ENCODE measurements around the gene LRRC4C. TPM values are rescaled to one million over a fixed set of nuclear protein-coding genes. Genes with fewer than 3 reads are reported as not detected.
"Not testable (repeated sequence)": the region's sequence is repeated elsewhere in the genome, so short reads cannot be mapped to it uniquely, and the experiment has no call there.

The LRRC4C gene
- total RNA-seq, 2 experiments from 2014 or later: not detected

- POLR2A ChIA-PET: no interaction called here
- no peak for ATAC-seq (ENCODE audit: low read depth)
- H3K4me3 Mint-ChIP-seq: no peak overlapping the region
- H3K36me3 Mint-ChIP-seq: no peaks in the 10 kb centered on the region
- H3K27me3 Mint-ChIP-seq: no peaks in the 10 kb centered on the region
- no peak overlapping the region for H3K27ac Mint-ChIP-seq
- DNase-seq: no peak
- H3K4me1 Mint-ChIP-seq: no peaks in the 10 kb centered on the region
- peaks cover 4% of the 10 kb centered on the region for H3K9me3 Mint-ChIP-seq
Measured at GRCh38 chr11:41020259-41020658, 439.2 kb downstream of the LRRC4C start.

DNA sequence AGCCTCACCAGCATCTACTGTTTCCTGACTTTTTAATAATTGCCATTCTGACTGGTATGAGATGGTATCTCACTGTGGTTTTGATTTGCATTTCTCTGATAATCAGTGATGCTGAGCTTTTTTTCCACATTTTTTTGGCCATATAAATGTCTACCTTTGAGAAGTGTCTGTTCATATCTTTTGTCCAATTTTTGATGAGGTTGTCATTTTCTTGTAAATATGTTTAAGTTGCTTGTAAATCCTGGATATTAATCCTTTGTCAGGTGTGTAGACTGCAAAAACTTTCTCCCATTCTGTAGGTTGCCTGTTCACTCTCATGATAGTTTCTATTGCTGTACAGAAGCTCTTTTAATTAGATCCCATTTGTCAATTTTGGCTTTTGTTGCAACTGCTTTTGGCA, 439.8 kb downstream of the LRRC4C start:
- H3K36me3 Mint-ChIP-seq; H3K27ac Mint-ChIP-seq; H3K4me3 Mint-ChIP-seq; ATAC-seq (ENCODE audit: low read depth); H3K9me3 Mint-ChIP-seq; H3K27me3 Mint-ChIP-seq; H3K4me1 Mint-ChIP-seq; POLR2A ChIA-PET; DNase-seq: not testable (repeated sequence)

DNA sequence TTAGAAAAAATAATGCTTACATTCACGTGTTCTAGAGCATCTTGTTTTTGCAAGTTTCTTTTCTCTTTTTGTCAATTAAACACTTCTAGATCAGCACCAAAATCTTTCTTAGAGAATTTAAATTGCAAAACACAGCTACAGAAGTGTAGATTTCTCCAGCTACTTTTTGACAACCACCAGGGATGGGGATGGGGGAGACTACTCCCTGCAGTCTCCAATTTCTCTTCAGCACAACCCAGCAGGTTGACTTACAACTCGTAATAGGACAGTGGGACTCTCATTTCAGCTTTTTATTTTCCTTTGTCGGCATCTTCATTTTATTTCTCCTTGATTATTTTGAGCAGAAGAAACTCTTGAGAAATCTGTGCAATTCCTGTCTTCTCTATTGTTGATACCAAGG, 441.2 kb downstream of the LRRC4C start:
- Mint-ChIP-seq H3K4me3 (no peak overlapping the region), H3K36me3 (no peaks in the 10 kb centered on the region), H3K27ac (no peak overlapping the region), H3K9me3 (peaks cover 6% of the 10 kb centered on the region), H3K4me1 (no peaks in the 10 kb centered on the region), H3K27me3 (no peaks in the 10 kb centered on the region)
- DNase-seq: no peak
- POLR2A ChIA-PET: no interaction called here
- ATAC-seq (ENCODE audit: low read depth): no peak

- H3K36me3 Mint-ChIP-seq: no peaks in the 10 kb centered on the region
- no peaks in the 10 kb centered on the region for H3K27me3 Mint-ChIP-seq
- H3K9me3 Mint-ChIP-seq: peaks cover 13% of the 10 kb centered on the region
- POLR2A ChIA-PET: no interaction called here
- no peak for ATAC-seq (ENCODE audit: low read depth)
- DNase-seq: no peak
- no peaks in the 10 kb centered on the region for H3K4me1 Mint-ChIP-seq
- no peak overlapping the region for H3K27ac Mint-ChIP-seq
- H3K4me3 Mint-ChIP-seq: no peak overlapping the region
Measured at GRCh38 chr11:41010361-41011050, 448.9 kb downstream of the LRRC4C start.

DNA sequence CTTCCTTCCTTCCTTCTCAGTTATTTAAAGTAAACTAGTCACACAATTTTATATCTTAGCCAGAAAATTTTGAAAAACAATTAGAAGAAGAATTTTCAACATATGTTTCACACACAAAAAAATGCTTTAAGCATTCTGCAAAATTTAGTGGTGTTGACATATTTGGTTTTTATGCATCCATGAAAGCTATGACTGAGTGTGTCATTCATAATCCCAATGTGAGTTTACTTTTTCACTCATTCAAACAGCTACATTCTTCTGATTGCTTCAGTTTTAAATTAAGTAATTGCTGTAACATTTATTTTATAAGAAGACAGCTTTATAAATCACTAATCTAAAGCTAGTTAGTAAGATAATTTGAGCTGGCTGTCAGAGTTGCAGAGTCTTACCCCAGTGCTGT, 453.5 kb downstream of the LRRC4C start:
- Mint-ChIP-seq H3K36me3 (no peaks in the 10 kb centered on the region), H3K4me3 (no peak overlapping the region), H3K9me3 (peaks cover 13% of the 10 kb centered on the region), H3K27ac (no peak overlapping the region), H3K27me3 (no peaks in the 10 kb centered on the region), H3K4me1 (no peaks in the 10 kb centered on the region)
- POLR2A ChIA-PET: no interaction called here
- ATAC-seq (ENCODE audit: low read depth) (no peak), DNase-seq (no peak)

- POLR2A ChIA-PET: no interaction called here
- Mint-ChIP-seq H3K4me1 (no peaks in the 10 kb centered on the region), H3K27ac (no peak overlapping the region), H3K36me3 (no peaks in the 10 kb centered on the region), H3K27me3 (no peaks in the 10 kb centered on the region), H3K9me3 (peaks cover 11% of the 10 kb centered on the region), H3K4me3 (no peak overlapping the region)
- DNase-seq (no peak), ATAC-seq (ENCODE audit: low read depth) (no peak)
Measured at GRCh38 chr11:41003339-41004282, 455.8 kb downstream of the LRRC4C start.

GRCh38 chr11:40998920-40999319, 460.5 kb downstream of the LRRC4C start:
- ATAC-seq (ENCODE audit: low read depth) (no peak), DNase-seq (no peak)
- no peak overlapping the region for H3K27ac Mint-ChIP-seq
- POLR2A ChIA-PET: no interaction called here
- no peak overlapping the region for H3K4me3 Mint-ChIP-seq
- H3K27me3 Mint-ChIP-seq: no peaks in the 10 kb centered on the region
- H3K36me3 Mint-ChIP-seq: no peaks in the 10 kb centered on the region
- peaks cover 8% of the 10 kb centered on the region for H3K9me3 Mint-ChIP-seq
- no peaks in the 10 kb centered on the region for H3K4me1 Mint-ChIP-seq

DNA sequence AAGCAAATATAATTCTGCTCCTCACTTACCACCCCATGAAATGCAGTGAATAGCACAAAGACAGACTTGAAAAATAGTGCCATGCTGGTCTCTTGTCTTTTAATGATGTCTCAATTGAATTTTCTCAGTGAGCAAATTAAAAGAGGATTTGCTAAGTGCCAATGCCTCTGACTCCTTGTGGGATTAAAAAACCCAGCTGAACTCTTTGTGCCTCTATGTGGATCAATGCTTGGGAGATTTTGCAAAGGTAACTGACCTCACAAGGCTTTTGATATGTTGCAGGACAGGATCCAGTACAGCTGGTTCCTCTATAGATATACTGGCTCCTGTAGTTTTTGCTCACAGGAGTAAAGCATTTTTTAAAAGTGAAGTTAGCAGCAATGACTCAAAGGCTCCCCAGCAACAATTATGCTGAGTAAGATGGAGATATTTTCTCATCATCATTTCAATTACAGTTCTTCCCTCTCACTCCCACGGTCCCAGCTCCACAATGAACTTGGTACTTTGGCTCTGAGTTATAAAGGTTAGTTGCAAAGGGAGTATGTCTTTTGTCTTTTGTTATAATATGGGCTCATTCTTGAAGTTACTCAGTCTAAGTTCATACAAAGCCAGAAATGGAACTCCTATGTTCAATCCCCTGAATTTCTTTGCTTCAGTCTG, 471.5 kb downstream of the LRRC4C start:
- POLR2A ChIA-PET: no interaction called here
- ATAC-seq (ENCODE audit: low read depth) (no peak), DNase-seq (no peak)
- H3K27me3 Mint-ChIP-seq: no peaks in the 10 kb centered on the region
- H3K9me3 Mint-ChIP-seq: peaks cover 6% of the 10 kb centered on the region
- no peak overlapping the region for H3K4me3 Mint-ChIP-seq
- no peaks in the 10 kb centered on the region for H3K4me1 Mint-ChIP-seq
- no peak overlapping the region for H3K27ac Mint-ChIP-seq
- H3K36me3 Mint-ChIP-seq: no peaks in the 10 kb centered on the region

- no peak for ATAC-seq (ENCODE audit: low read depth)
- DNase-seq: no peak
- POLR2A ChIA-PET: no interaction called here
- Mint-ChIP-seq H3K9me3 (peaks cover 8% of the 10 kb centered on the region), H3K4me3 (no peak overlapping the region), H3K27ac (no peak overlapping the region), H3K27me3 (no peaks in the 10 kb centered on the region), H3K4me1 (no peaks in the 10 kb centered on the region), H3K36me3 (no peaks in the 10 kb centered on the region)
Measured at GRCh38 chr11:40986320-40986719, 473.1 kb downstream of the LRRC4C start.

GRCh38 chr11:40975076-40975475, 484.4 kb downstream of the LRRC4C start:
- H3K27ac Mint-ChIP-seq: no peak overlapping the region
- H3K27me3 Mint-ChIP-seq: no peaks in the 10 kb centered on the region
- DNase-seq (no peak), ATAC-seq (ENCODE audit: low read depth) (no peak)
- no peaks in the 10 kb centered on the region for H3K36me3 Mint-ChIP-seq
- no peak overlapping the region for H3K4me3 Mint-ChIP-seq
- H3K9me3 Mint-ChIP-seq: peaks cover 18% of the 10 kb centered on the region
- no peaks in the 10 kb centered on the region for H3K4me1 Mint-ChIP-seq
- POLR2A ChIA-PET: no interaction called here

DNA sequence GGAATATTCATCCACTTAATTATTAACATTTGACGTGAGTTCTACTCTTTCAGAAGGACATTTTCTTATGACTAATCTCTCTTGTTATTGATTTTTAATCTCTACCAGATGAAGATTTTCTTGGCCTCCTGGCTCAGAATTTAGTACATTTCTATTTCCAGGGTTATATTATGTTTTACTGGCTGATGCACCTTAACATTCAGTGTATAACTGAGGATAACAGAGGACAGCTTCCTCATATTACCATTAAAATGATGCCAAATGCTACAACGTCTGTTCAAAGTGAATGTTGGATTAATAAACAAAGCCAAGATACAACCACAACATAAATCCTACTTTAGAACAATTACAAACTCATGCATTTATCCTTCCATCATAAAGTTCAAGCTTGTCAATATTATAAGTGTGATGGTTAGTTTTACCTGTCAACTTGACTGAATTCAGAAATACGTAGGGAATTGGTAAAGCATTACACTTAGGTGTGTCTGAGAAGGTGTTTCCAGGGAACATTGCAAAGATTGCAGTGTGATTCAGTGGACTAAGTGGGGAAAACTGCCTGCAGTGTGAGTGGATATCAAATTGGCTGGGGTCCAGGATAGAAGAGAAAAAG, 485.2 kb downstream of the LRRC4C start:
- Mint-ChIP-seq H3K9me3 (peaks cover 18% of the 10 kb centered on the region), H3K36me3 (no peaks in the 10 kb centered on the region), H3K27ac (no peak overlapping the region), H3K27me3 (no peaks in the 10 kb centered on the region), H3K4me3 (no peak overlapping the region), H3K4me1 (no peaks in the 10 kb centered on the region)
- ATAC-seq (ENCODE audit: low read depth): no peak
- DNase-seq: no peak
- POLR2A ChIA-PET: no interaction called here

DNA sequence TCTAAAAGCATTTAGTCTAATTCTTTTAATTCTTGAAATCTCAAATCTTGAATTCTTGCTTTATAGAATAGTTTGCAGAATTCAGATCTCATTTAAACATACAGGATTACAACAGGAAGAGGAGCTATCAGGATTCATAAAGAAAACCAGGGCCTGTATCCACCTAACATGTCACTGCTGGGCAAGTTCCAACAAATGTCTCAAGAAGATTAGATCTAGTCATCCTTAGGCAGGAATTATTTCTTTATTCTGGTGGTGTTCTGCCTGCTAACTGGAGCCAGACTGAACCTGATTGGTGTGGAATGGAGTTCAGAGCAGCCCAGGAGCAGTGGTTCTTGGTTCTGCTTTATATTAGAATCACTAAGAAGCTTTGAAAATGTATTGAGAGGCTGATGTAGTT, 500.7 kb downstream of the LRRC4C start:
- POLR2A ChIA-PET: no interaction called here
- ATAC-seq (ENCODE audit: low read depth) (no peak), DNase-seq (no peak)
- no peak overlapping the region for H3K27ac Mint-ChIP-seq
- peaks cover 2% of the 10 kb centered on the region for H3K9me3 Mint-ChIP-seq
- no peak overlapping the region for H3K4me3 Mint-ChIP-seq
- H3K27me3 Mint-ChIP-seq: no peaks in the 10 kb centered on the region
- no peaks in the 10 kb centered on the region for H3K36me3 Mint-ChIP-seq
- no peaks in the 10 kb centered on the region for H3K4me1 Mint-ChIP-seq

GRCh38 chr11:40952479-40952878, 507.0 kb downstream of the LRRC4C start:
- Mint-ChIP-seq H3K4me3 (no peak overlapping the region), H3K27me3 (no peaks in the 10 kb centered on the region), H3K36me3 (no peaks in the 10 kb centered on the region), H3K27ac (no peak overlapping the region), H3K4me1 (no peaks in the 10 kb centered on the region), H3K9me3 (peaks cover 6% of the 10 kb centered on the region)
- POLR2A ChIA-PET: no interaction called here
- no peak for DNase-seq
- ATAC-seq (ENCODE audit: low read depth): no peak

Measured in activated naive CD8-positive, alpha-beta T cell treated with anti-CD3 and anti-CD28 coated beads, Interleukin-2, amount 10 ng/mL, durations not matched to agents 7 days and 5 days (primary cell).